GM12878 (cell line): ENCODE measurements around the gene KRI1. TPM values are rescaled to one million over a fixed set of nuclear protein-coding genes. Genes with fewer than 3 reads are reported as not detected.

Experiments
- BCL11A ChIP-seq: IDR thresholded peaks from 2 replicates; pipeline ENCODE4 v1.6.1; 2011; ENCODE audit warnings: low read depth, low read length
- BHLHE40 ChIP-seq, 2 experiments: fragments of 450-650 bp in 1 of 2; IDR thresholded peaks; 2 replicates each; pipeline ENCODE4 v1.6.1; 2011 to 2017; ENCODE audit warnings: low read depth in 2 of 2, borderline replicate concordance in 1 of 2, improper control_type of control experiment in 1 of 2, low read length in 1 of 2, mild to moderate bottlenecking in 1 of 2
- CEBPB ChIP-seq, 2 experiments: fragments of 150-350 bp in 1 of 2; IDR thresholded peaks; 2 replicates each; pipeline ENCODE4 v1.6.1; 2012 to 2014; ENCODE audit warnings: low read depth in 2 of 2, low read length in 2 of 2, borderline replicate concordance in 1 of 2, inconsistent platforms in 1 of 2
- CHD2 ChIP-seq: IDR thresholded peaks from 2 replicates; pipeline ENCODE4 v1.6.1; 2011; ENCODE audit warnings: low read depth, low read length, improper control_type of control experiment, borderline replicate concordance
- EGR1 ChIP-seq, 2 experiments: IDR thresholded peaks; 1 replicate in 1 of 2; 2 replicates in 1 of 2; pipeline ENCODE4 v1.6.1; 2011 to 2012; ENCODE audit warnings: low read depth in 2 of 2, low read length in 2 of 2, borderline replicate concordance in 1 of 2, mild to moderate bottlenecking in 1 of 2, moderate library complexity in 1 of 2
- NBN ChIP-seq: fragments of 450-650 bp; IDR thresholded peaks from 2 replicates; pipeline ENCODE4 v1.6.1; 2016
- NFYB ChIP-seq: IDR thresholded peaks from 2 replicates; pipeline ENCODE4 v1.6.1; 2011; ENCODE audit warnings: low read depth, mild to moderate bottlenecking, low read length, improper control_type of control experiment, moderate library complexity; ENCODE audit not compliant: insufficient read depth
- NR2F1 ChIP-seq: fragments of 450-650 bp; conservative IDR thresholded peaks from 2 replicates; pipeline ENCODE4 v1.6.1; 2017; ENCODE audit warnings: mild to moderate bottlenecking
- NRF1 ChIP-seq: conservative IDR thresholded peaks from 2 replicates; pipeline ENCODE4 v1.6.1; 2011; ENCODE audit warnings: mild to moderate bottlenecking, low read depth, low read length, improper control_type of control experiment
- PKNOX1 ChIP-seq: fragments of 450-650 bp; IDR thresholded peaks from 2 replicates; pipeline ENCODE4 v1.6.1; 2016; ENCODE audit warnings: mild to moderate bottlenecking
- POLR2A ChIP-seq: IDR thresholded peaks from 2 replicates; pipeline ENCODE4 v1.6.1; 2011; ENCODE audit warnings: low read depth, mild to moderate bottlenecking, low read length
- POLR2AphosphoS2 ChIP-seq: IDR thresholded peaks from 2 replicates; pipeline ENCODE4 v1.6.1; 2011; ENCODE audit warnings: low read depth, mild to moderate bottlenecking, low read length, improper control_type of control experiment, moderate library complexity
- POU2F2 ChIP-seq: IDR thresholded peaks from 3 replicates; pipeline ENCODE4 v1.6.1; 2011; ENCODE audit warnings: low read depth, mild to moderate bottlenecking, low read length, borderline replicate concordance
- PRDM15 ChIP-seq: fragments of 450-650 bp; formaldehyde crosslinking; IDR thresholded peaks from 2 replicates; pipeline ENCODE4 v1.4.0; 2020; ENCODE audit warnings: mild to moderate bottlenecking, moderate library complexity
- RELA ChIP-seq: fragments of 450-650 bp; IDR thresholded peaks from 2 replicates; pipeline ENCODE4 v1.8.0; 2014; ENCODE audit warnings: borderline replicate concordance; ENCODE audit not compliant: partially characterized antibody
- SMARCA5 ChIP-seq: fragments of 450-650 bp; IDR thresholded peaks from 2 replicates; pipeline ENCODE4 v1.6.1; 2017; ENCODE audit warnings: mild to moderate bottlenecking
- YY1 ChIP-seq: IDR thresholded peaks from 2 replicates; pipeline ENCODE4 v1.6.1; 2011; ENCODE audit warnings: low read depth, mild to moderate bottlenecking, low read length
- ZNF687 ChIP-seq: fragments of 450-650 bp; IDR thresholded peaks from 2 replicates; pipeline ENCODE4 v1.6.1; 2017; ENCODE audit warnings: mild to moderate bottlenecking, moderate library complexity
- polyA plus RNA-seq, 11 experiments: library from polyadenylated mRNA; depleted of rRNA in 4 of 11; unstranded in 6 of 11; stranded (reverse) in 5 of 11; fragments of >200 nt; fragmentation: Nextera tagmentation in 4 of 11; fragmentation: Illumina TruSeq in 1 of 11; extraction: Ambion mirVana in 4 of 11; extraction: Trizol in 1 of 11; gene quantifications; 1 replicate in 1 of 11; 2 replicates in 10 of 11; pipeline versions ENCODE4 v1.2.1 to v1.2.3, GENCODE V29; 2011 to 2016; ENCODE audit warnings: inconsistent platforms in 2 of 11, missing spikeins in 2 of 11, low read depth in 1 of 11
- total RNA-seq, 4 experiments: library from RNA; depleted of rRNA in 3 of 4; stranded (reverse); fragments of >200 nt in 3 of 4; fragmentation: Illumina TruSeq in 1 of 4; extraction: Trizol in 1 of 4; gene quantifications; 2 replicates each; pipeline versions ENCODE4 v1.2.1 to v1.2.3, GENCODE V29; 2013 to 2021

The KRI1 gene
- total and polyA plus RNA-seq, 10 of the 15 experiments (the other 5 are each of a cell fraction or from before 2014, with no cell fraction given): 0.98 to 42.5 (median 24.7) TPM

- TF ChIP-seq PRDM15 (CRISPR knock-in tag): no peak
- 0 out of 2 replicates have a peak, but pooled peaks have one; percentile 29 for TF ChIP-seq NR2F1
- 0 out of 2 replicates have a peak, but pooled peaks have one; percentile 8 for TF ChIP-seq BCL11A
- peak; percentile 73 for TF ChIP-seq POLR2A
- TF ChIP-seq NBN: 0 out of 2 replicates have a peak, but pooled peaks have one; percentile 31
- TF ChIP-seq POLR2AphosphoS2: 0 out of 2 replicates have a peak, but pooled peaks have one; percentile 19
- TF ChIP-seq SMARCA5: peak; percentile 71
- peak; percentile 82 for TF ChIP-seq CHD2
- no peak for TF ChIP-seq ZNF687
- TF ChIP-seq CEBPB (IDR thresholded peaks at IDR 0.05; ENCODE audit: borderline replicate concordance in 1 of 2, low read depth in 2 of 2, low read length in 2 of 2): no peak
- TF ChIP-seq YY1: peak; percentile 12; the same call in 1 of the 2 replicates
- TF ChIP-seq NRF1: peak; percentile 53
- TF ChIP-seq POU2F2: 0 out of 3 replicates have a peak, but pooled peaks have one; percentile 34
- TF ChIP-seq PKNOX1: no peak
- TF ChIP-seq BHLHE40 (IDR thresholded peaks at IDR 0.05; ENCODE audit: borderline replicate concordance in 1 of 2, low read depth in 2 of 2, low read length in 1 of 2): peak in 1 of 2 experiments; percentile 30; a peak in 1 of 4 replicates
- TF ChIP-seq RELA: peak; percentile 39
- 0 out of 2 replicates have a peak, but pooled peaks have one; percentile 21 for TF ChIP-seq NFYB
- TF ChIP-seq EGR1 (IDR thresholded peaks at IDR 0.05; ENCODE audit: borderline replicate concordance in 1 of 2, low read depth in 2 of 2, low read length in 2 of 2): 0 out of 3 replicates have a peak, but pooled peaks of 1 of the 2 experiments have one; percentile 7
These were observed 36.7 kb upstream of the KRI1 start (continued) for GRCh38 chr19:10602330-10603083.
